Lung (tissue), 12 donors: ENCODE results near the gene GRIK1. TPM values are rescaled to one million over a fixed set of nuclear protein-coding genes. Genes with fewer than 3 reads are reported as not detected.

Experiments used
- ATAC-seq: fragments of 200-7000 bp; cut with Tn5 transposase; one replicate; pipeline ENCODE4 v1.9.1; 2020; ENCODE audit warnings: moderate number of reproducible peaks; ENCODE audit not compliant: insufficient read depth, low FRiP score
- DNase-seq, 3 donors: peaks; one replicate each; pipeline ENCODE4 v3.0.0-alpha.2; 2013 to 2017
- H3K27ac ChIP-seq, 2 donors: one replicate each; pipeline ENCODE4 v1.5.1; 2013; ENCODE audit warnings: mild to moderate bottlenecking in 2 of 2, moderate library complexity in 2 of 2, control low read depth in 1 of 2, inconsistent platforms in 1 of 2, low read depth in 1 of 2, low read length in 1 of 2
- H3K27me3 ChIP-seq, 3 donors: one replicate each; pipeline ENCODE4 v1.5.1; 2013; ENCODE audit warnings: low read length in 2 of 3; ENCODE audit not compliant: control insufficient read depth in 3 of 3, insufficient read depth in 3 of 3
- H3K36me3 ChIP-seq, 4 donors: one replicate each; pipeline ENCODE4 v1.5.1; 2013; ENCODE audit warnings: low read length in 4 of 4, mild to moderate bottlenecking in 1 of 4, moderate library complexity in 1 of 4; ENCODE audit not compliant: control insufficient read depth in 4 of 4, insufficient read depth in 4 of 4
- H3K4me1 ChIP-seq, 5 donors: one replicate each; pipeline ENCODE4 v1.5.1; 2013; ENCODE audit warnings: low read length in 5 of 5, mild to moderate bottlenecking in 2 of 5, moderate library complexity in 1 of 5; ENCODE audit not compliant: control insufficient read depth in 5 of 5, insufficient read depth in 5 of 5
- H3K4me3 ChIP-seq: one replicate; pipeline ENCODE4 v1.5.1; 2013; ENCODE audit warnings: mild to moderate bottlenecking, control low read depth, moderate library complexity
- H3K9ac ChIP-seq, 2 donors: one replicate each; pipeline ENCODE4 v1.5.1; 2013; ENCODE audit warnings: low read length in 2 of 2, control low read depth in 1 of 2; ENCODE audit not compliant: insufficient read depth in 1 of 2
- H3K9me3 ChIP-seq, 4 donors: one replicate each; pipeline ENCODE4 v1.5.1; 2013; ENCODE audit warnings: low read length in 3 of 4, mild to moderate bottlenecking in 1 of 4, moderate library complexity in 1 of 4; ENCODE audit not compliant: control insufficient read depth in 4 of 4, insufficient read depth in 3 of 4
- WGBS, 2 donors: extraction: QIAGEN DNeasy Blood & Tissue Kit; methylation state at CpG; one replicate each; pipeline ENCODE4 v1.1.7; 2013; 5-methylcytosine and 5-hydroxymethylcytosine counted together
- polyA plus RNA-seq, 2 donors: library from polyadenylated mRNA; stranded (reverse); fragments of 200-250 nt; gene quantifications; one replicate each; pipeline ENCODE4 v1.2.1, GENCODE V29; 2013
- total RNA-seq, 2 donors: library from RNA; depleted of rRNA in 1 of 2; stranded (reverse); fragments of >200 nt in 1 of 2; gene quantifications; one replicate each; pipeline ENCODE4 v1.2.1, GENCODE V29; 2014 to 2021
- TF ChIP-seq, protein P1 (sequence below): IDR thresholded peaks from 2 replicates; pipeline ENCODE4 v1.5.1; 2012; ENCODE audit warnings: mild to moderate bottlenecking; ENCODE audit errors: control extremely low read depth, extremely low read depth
- donor health status: control.
- donor health status: control.
- donor health status: Bipolar disorder and iron deficiency.
- donor health status: healthy.
- donor health status: DM: yes; HTN: yes; CAD: no.

GRIK1 gene
- total and polyA plus RNA-seq, 4 donors: 0.26 TPM; not detected in 3

DNA sequence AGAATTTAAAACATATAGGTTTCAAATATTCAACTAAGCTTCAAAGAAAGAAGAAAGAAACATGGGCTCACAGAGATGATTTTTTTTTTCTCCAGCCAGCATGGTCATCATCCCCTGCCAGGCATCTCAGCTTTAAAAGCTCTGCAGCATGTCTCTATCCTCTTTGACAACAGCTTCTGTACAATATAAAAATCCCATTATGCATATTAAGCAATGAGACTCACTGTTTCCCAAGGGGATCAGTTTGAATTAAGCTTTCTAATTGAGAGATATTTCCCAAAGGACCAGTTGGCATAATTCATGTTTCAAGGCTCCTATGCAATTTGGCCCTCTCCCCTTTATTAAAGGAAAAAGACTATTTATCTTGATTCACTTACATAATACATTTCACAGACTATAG is 220.3 kb downstream of the GRIK1 start:
- DNase-seq (no peak), ATAC-seq (no peak)
- Histone ChIP-seq H3K27ac (no peak overlapping the region), H3K9ac (no peak overlapping the region), H3K9me3 (peaks cover 0 to 4% (median 0%) of the 10 kb centered on the region in 4 donors), H3K4me1 (no peaks in the 10 kb centered on the region), H3K36me3 (no peaks in the 10 kb centered on the region), H3K4me3 (no peak overlapping the region), H3K27me3 (no peaks in the 10 kb centered on the region)
- TF ChIP-seq, protein P1, sequence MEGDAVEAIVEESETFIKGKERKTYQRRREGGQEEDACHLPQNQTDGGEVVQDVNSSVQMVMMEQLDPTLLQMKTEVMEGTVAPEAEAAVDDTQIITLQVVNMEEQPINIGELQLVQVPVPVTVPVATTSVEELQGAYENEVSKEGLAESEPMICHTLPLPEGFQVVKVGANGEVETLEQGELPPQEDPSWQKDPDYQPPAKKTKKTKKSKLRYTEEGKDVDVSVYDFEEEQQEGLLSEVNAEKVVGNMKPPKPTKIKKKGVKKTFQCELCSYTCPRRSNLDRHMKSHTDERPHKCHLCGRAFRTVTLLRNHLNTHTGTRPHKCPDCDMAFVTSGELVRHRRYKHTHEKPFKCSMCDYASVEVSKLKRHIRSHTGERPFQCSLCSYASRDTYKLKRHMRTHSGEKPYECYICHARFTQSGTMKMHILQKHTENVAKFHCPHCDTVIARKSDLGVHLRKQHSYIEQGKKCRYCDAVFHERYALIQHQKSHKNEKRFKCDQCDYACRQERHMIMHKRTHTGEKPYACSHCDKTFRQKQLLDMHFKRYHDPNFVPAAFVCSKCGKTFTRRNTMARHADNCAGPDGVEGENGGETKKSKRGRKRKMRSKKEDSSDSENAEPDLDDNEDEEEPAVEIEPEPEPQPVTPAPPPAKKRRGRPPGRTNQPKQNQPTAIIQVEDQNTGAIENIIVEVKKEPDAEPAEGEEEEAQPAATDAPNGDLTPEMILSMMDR: no peak

- H3K27ac ChIP-seq: no peak overlapping the region
- no peak overlapping the region for H3K4me3 ChIP-seq
- H3K36me3 ChIP-seq: no peaks in the 10 kb centered on the region
- 86 to 89% methylated on average over 3 of the region's 3 CpGs for WGBS, 2 donors
- H3K9me3 ChIP-seq: peaks cover 0 to 4% (median 0%) of the 10 kb centered on the region in 4 donors
- ATAC-seq (peak; percentile 58), DNase-seq (peak in 1 of 3 donors; percentile 35)
- H3K9ac ChIP-seq: no peak overlapping the region
- TF ChIP-seq, protein P1: no peak
- no peaks in the 10 kb centered on the region for H3K4me1 ChIP-seq
- H3K27me3 ChIP-seq: no peaks in the 10 kb centered on the region
Observed at GRCh38 chr21:29718081-29718815, 221.5 kb downstream of the GRIK1 start.

DNA sequence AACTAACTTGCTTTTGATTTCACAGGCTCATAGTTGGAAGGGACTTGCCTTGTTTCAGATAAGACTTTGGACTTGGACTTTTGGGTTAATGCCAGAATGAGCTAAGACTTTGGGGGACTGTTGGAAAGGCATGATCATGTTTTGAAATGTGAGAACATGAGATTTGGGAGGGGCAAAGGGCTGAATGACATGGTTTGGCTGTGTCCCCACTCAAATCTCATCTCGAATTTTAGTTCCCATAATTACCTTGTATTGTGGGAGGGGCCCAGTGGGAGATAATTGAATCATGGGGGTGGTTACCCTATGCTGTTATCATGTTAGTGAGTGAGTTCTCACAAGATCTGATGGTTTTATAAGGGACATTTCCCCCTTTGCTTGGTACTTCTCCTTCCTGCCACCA is 222.1 kb downstream of the GRIK1 start:
- no peaks in the 10 kb centered on the region for H3K36me3 ChIP-seq
- no peak for DNase-seq
- H3K9ac ChIP-seq: no peak overlapping the region
- TF ChIP-seq, protein P1: no peak
- peaks cover 0 to 4% (median 0%) of the 10 kb centered on the region in 4 donors for H3K9me3 ChIP-seq
- no peaks in the 10 kb centered on the region for H3K4me1 ChIP-seq
- H3K27me3 ChIP-seq: no peaks in the 10 kb centered on the region
- no peak for ATAC-seq
- H3K27ac ChIP-seq: no peak overlapping the region
- 74 to 87% methylated on average over 1 of the region's 1 CpG for WGBS, 2 donors
- no peak overlapping the region for H3K4me3 ChIP-seq
